Gastrocnemius medialis (tissue), 4 donors: ENCODE results near the gene SLC7A14. TPM values are rescaled to one million over a fixed set of nuclear protein-coding genes. Genes with fewer than 3 reads are reported as not detected.

ENCODE experiments used
- ATAC-seq, 2 donors: fragments of 150-250 bp; one replicate each; pipeline ENCODE4 v1.9.1; 2016
- DNase-seq, 2 donors: peaks; one replicate each; pipeline ENCODE4 v3.0.0-alpha.2; 2019
- H3K27ac ChIP-seq, 4 donors: fragments of 200-600 bp; sonication (generic); 1 replicate in 1 of 4; 2 replicates in 3 of 4; pipeline ENCODE4 v1.5.1; 2016 to 2018; ENCODE audit warnings: mild to moderate bottlenecking in 2 of 4, moderate library complexity in 1 of 4
- H3K27me3 ChIP-seq, 3 donors: fragments of 200-600 bp; sonication (generic) in 2 of 3; 1 replicate in 1 of 3; 2 replicates in 2 of 3; pipeline versions ENCODE4 v1.5.1 to v1.6.0; 2016 to 2019; ENCODE audit warnings: mild to moderate bottlenecking in 1 of 3, moderate library complexity in 1 of 3
- H3K36me3 ChIP-seq, 2 donors: fragments of 200-600 bp; sonication (generic) in 1 of 2; one replicate each; pipeline ENCODE4 v1.5.1; 2017 to 2018
- H3K4me1 ChIP-seq, 2 donors: fragments of 200-600 bp; sonication (generic) in 1 of 2; one replicate each; pipeline ENCODE4 v1.5.1; 2016 to 2017; ENCODE audit warnings: mild to moderate bottlenecking in 2 of 2
- H3K4me3 ChIP-seq, 4 donors: fragments of 200-600 bp; sonication (generic) in 3 of 4; 1 replicate in 1 of 4; 2 replicates in 3 of 4; pipeline ENCODE4 v1.5.1; 2016 to 2019; ENCODE audit warnings: mild to moderate bottlenecking in 2 of 4
- H3K9me3 ChIP-seq, 3 donors: fragments of 200-600 bp; sonication (generic) in 2 of 3; 1 replicate in 1 of 3; 2 replicates in 2 of 3; pipeline ENCODE4 v1.5.1; 2016 to 2019
- POLR2A ChIP-seq, 2 donors: fragments of 450-650 bp; IDR thresholded peaks; one replicate each; pipeline ENCODE4 v1.6.1; 2017; ENCODE audit warnings: antibody characterized with exemption in 2 of 2, mild to moderate bottlenecking in 2 of 2, moderate library complexity in 2 of 2
- in situ Hi-C, 4 donors: fragments of 200-750 bp; cut with MboI; loops; one replicate each; pipeline versions ENCODE4 v1.15.0 to v1.8.0; 2017; ENCODE audit warnings: low sequenced_read_pairs in 4 of 4
- intact Hi-C: fragments of 100-400 bp; cut with DNase I; formaldehyde crosslinking; loops from one replicate; pipeline ENCODE4 v1.15.1; 2023; ENCODE audit warnings: low total_unique reads
- total RNA-seq, 4 donors: library from RNA; depleted of rRNA; stranded (reverse); fragments of >200 nt; gene quantifications; one replicate each; pipeline versions ENCODE4 v1.1.0 to v1.2.3, GENCODE V29; 2016
- TF ChIP-seq, protein P1 (sequence below), 5 experiments: fragments of 450-650 bp in 3 of 5; fragments of 200-600 bp in 2 of 5; sonication (generic) in 2 of 5; IDR thresholded peaks in 4 of 5; conservative IDR thresholded peaks in 1 of 5; 1 replicate in 4 of 5; 2 replicates in 1 of 5; pipeline ENCODE4 v1.5.1; 2016 to 2019; ENCODE audit warnings: antibody characterized with exemption in 5 of 5, mild to moderate bottlenecking in 3 of 5, moderate library complexity in 3 of 5

SLC7A14 gene
- total RNA-seq, 4 donors from 2014 or later, result 0.02 TPM; not detected in 3

- H3K36me3 ChIP-seq, result no peaks in the 10 kb centered on the region
- H3K9me3 ChIP-seq, result no peaks in the 10 kb centered on the region
- DNase-seq (no peak), ATAC-seq (no peak)
- H3K27me3 ChIP-seq, result no peaks in the 10 kb centered on the region
- in situ Hi-C loops, result no loop called here
- TF ChIP-seq POLR2A (IDR thresholded peaks at IDR 0.05), result no peak
- TF ChIP-seq, protein P1, sequence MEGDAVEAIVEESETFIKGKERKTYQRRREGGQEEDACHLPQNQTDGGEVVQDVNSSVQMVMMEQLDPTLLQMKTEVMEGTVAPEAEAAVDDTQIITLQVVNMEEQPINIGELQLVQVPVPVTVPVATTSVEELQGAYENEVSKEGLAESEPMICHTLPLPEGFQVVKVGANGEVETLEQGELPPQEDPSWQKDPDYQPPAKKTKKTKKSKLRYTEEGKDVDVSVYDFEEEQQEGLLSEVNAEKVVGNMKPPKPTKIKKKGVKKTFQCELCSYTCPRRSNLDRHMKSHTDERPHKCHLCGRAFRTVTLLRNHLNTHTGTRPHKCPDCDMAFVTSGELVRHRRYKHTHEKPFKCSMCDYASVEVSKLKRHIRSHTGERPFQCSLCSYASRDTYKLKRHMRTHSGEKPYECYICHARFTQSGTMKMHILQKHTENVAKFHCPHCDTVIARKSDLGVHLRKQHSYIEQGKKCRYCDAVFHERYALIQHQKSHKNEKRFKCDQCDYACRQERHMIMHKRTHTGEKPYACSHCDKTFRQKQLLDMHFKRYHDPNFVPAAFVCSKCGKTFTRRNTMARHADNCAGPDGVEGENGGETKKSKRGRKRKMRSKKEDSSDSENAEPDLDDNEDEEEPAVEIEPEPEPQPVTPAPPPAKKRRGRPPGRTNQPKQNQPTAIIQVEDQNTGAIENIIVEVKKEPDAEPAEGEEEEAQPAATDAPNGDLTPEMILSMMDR (IDR thresholded peaks at IDR 0.05 in 4 of 5, conservative IDR thresholded peaks at IDR 0.05 in 1 of 5), result no peak
- no peaks in the 10 kb centered on the region for H3K4me1 ChIP-seq
- H3K27ac ChIP-seq, result no peak overlapping the region
- intact Hi-C loops, result no loop called here
- no peak overlapping the region for H3K4me3 ChIP-seq
Measured at GRCh38 chr3:170467007-170467406, 118.9 kb downstream of the SLC7A14 start.

GRCh38 chr3:170465955-170466354 is 119.9 kb downstream of the SLC7A14 start:
- Histone ChIP-seq H3K4me1 (no peaks in the 10 kb centered on the region), H3K9me3 (no peaks in the 10 kb centered on the region), H3K27ac (no peak overlapping the region), H3K27me3 (no peaks in the 10 kb centered on the region), H3K36me3 (no peaks in the 10 kb centered on the region), H3K4me3 (no peak overlapping the region)
- DNase-seq, result no peak
- ATAC-seq, result no peak
- in situ Hi-C loops, result no loop called here
- TF ChIP-seq POLR2A (IDR thresholded peaks at IDR 0.05), result no peak
- TF ChIP-seq, protein P1 (IDR thresholded peaks at IDR 0.05 in 4 of 5, conservative IDR thresholded peaks at IDR 0.05 in 1 of 5), result no peak
- intact Hi-C loops, result no loop called here

DNA sequence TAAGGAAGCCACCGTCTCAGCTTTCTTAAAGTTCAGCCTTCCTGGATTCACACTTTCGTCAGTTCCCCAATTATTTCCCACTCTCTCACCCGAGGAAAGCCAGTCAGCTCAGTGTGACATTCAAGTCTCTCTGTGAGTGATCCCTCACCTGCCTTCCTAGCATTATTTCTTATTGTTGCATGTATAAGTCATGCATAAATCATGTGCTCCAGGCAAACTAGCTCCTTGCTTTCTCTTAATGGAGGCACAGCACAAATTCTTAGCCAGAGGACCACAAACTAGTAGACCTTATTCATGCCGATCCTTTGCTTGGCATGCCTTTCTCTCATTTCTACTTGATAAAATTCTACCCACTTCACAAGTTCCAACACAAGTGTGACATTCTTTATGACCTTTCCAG is 122.9 kb downstream of the SLC7A14 start:
- intact Hi-C loops (no loop called here), in situ Hi-C loops (no loop called here)
- no peaks in the 10 kb centered on the region for H3K4me1 ChIP-seq

GRCh38 chr3:170458285-170458684 is 127.6 kb downstream of the SLC7A14 start:
- in situ Hi-C loops (no loop called here), intact Hi-C loops (no loop called here)
- ATAC-seq (no peak), DNase-seq (no peak)
- Histone ChIP-seq H3K36me3 (no peaks in the 10 kb centered on the region), H3K4me3 (no peak overlapping the region), H3K27ac (no peak overlapping the region), H3K9me3 (no peaks in the 10 kb centered on the region), H3K4me1 (no peaks in the 10 kb centered on the region), H3K27me3 (no peaks in the 10 kb centered on the region)
- TF ChIP-seq POLR2A (IDR thresholded peaks at IDR 0.05), result no peak
- TF ChIP-seq, protein P1 (IDR thresholded peaks at IDR 0.05 in 4 of 5, conservative IDR thresholded peaks at IDR 0.05 in 1 of 5), result no peak

More for the DNA sequence above, 122.9 kb downstream of the SLC7A14 start:
- no peak overlapping the region for H3K27ac ChIP-seq
- ATAC-seq (no peak), DNase-seq (no peak)
- H3K4me3 ChIP-seq, result no peak overlapping the region
- H3K9me3 ChIP-seq, result no peaks in the 10 kb centered on the region
- no peaks in the 10 kb centered on the region for H3K27me3 ChIP-seq
- no peak for TF ChIP-seq POLR2A (IDR thresholded peaks at IDR 0.05)
- TF ChIP-seq, protein P1 (IDR thresholded peaks at IDR 0.05 in 4 of 5, conservative IDR thresholded peaks at IDR 0.05 in 1 of 5), result no peak
- no peaks in the 10 kb centered on the region for H3K36me3 ChIP-seq

DNA sequence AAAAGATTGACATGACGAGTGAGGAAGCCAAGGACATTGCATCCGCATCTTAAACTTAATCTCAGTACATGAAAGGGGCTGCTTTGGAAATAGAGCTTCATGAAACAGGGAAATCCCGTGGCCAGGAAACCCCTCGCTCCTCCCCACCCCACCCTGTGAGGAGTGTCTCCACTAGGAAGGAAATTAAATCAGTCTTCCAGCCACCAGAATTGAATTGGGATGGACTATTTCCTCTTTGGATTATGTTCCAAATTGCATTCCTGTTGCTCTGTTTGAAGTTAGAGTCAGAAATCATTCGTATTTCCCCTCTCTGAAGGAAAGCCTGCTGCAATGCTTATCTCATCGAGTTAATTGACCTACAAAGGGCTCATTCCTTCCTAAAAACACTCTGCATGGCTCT is 131.4 kb downstream of the SLC7A14 start:
- DNase-seq (no peak), ATAC-seq (no peak)
- Histone ChIP-seq H3K9me3 (no peaks in the 10 kb centered on the region), H3K4me3 (no peak overlapping the region), H3K27me3 (no peaks in the 10 kb centered on the region), H3K36me3 (no peaks in the 10 kb centered on the region), H3K4me1 (no peaks in the 10 kb centered on the region), H3K27ac (no peak overlapping the region)
- no peak for TF ChIP-seq POLR2A (IDR thresholded peaks at IDR 0.05)
- TF ChIP-seq, protein P1 (IDR thresholded peaks at IDR 0.05 in 4 of 5, conservative IDR thresholded peaks at IDR 0.05 in 1 of 5), result no peak
- intact Hi-C loops (no loop called here), in situ Hi-C loops (no loop called here)
